ENCODE results near the gene KIZ.

DNA sequence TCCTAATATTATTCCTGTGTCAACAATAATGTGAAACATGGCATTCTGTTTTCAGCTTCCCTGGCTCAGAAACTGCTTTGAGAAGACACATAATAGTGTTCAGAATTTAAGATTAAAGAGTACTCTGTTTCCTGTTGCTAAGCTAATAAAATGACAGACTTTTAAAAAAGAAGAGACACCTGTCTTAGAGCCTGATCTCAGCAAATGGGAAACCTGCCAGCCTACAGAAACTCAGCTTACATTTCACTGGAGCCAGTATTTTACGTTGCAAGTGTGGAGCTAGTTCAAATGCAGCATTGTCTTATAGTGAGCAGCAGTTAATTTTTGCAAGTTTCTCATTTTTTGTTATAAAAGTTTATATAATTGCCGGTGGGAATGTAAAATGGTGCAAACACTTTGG, 28.8 kb downstream of the KIZ start:
- TF ChIP-seq TAF1 (IDR thresholded peaks at IDR 0.05; ENCODE audit: borderline replicate concordance, insufficient read depth, low read length) (no peak), POLR2AphosphoS5 (IDR thresholded peaks at IDR 0.05; ENCODE audit: low read depth, low read length) (no peak), SIN3A (IDR thresholded peaks at IDR 0.05; ENCODE audit: borderline replicate concordance, insufficient read depth, low read length) (no peak)

All from PFSK-1 (cell line).